ENCODE results near the gene PAQR9. TPM values are rescaled to one million over a fixed set of nuclear protein-coding genes. Genes with fewer than 3 reads are reported as not detected.

The PAQR9 gene
- total and polyA plus RNA-seq, 9 of the 15 experiments (the other 6 are each of a cell fraction or from before 2014, with no cell fraction given), result 0.04 to 0.58 (median 0.22) TPM

GRCh38 chr3:142931222-142931621, 32.3 kb downstream of the PAQR9 start:
- no peaks in the 10 kb centered on the region for H3K79me2 ChIP-seq (ENCODE audit: control insufficient read depth, insufficient read depth, low read length)
- no TSS peak for BruUV-seq (replicated peaks)
- no peak overlapping the region for H2AFZ ChIP-seq (ENCODE audit: low read depth, low read length)
- DNase-seq (ENCODE audit: extremely low read depth in 1 of 4, low spot score in 3 of 4), result no peak
- no peak for TF ChIP-seq RNF2 (IDR thresholded peaks at IDR 0.05)
- TF ChIP-seq CBX1 (IDR thresholded peaks at IDR 0.05; ENCODE audit: low read depth), result no peak
- TF ChIP-seq SIN3A (IDR thresholded peaks at IDR 0.05; ENCODE audit: borderline replicate concordance in 2 of 2, control insufficient read depth in 1 of 2, low read depth in 2 of 2, low read length in 2 of 2), result no peak
- no peak for TF ChIP-seq TBP (optimal IDR thresholded peaks at IDR 0.05; ENCODE audit: low read depth, low read length)
- peak in 1 of 2 experiments; percentile 19 for TF ChIP-seq E2F6 (IDR thresholded peaks at IDR 0.05; ENCODE audit: borderline replicate concordance in 1 of 2, extremely low read depth in 1 of 2, insufficient read depth in 1 of 2, insufficient read length in 1 of 2, low read depth in 1 of 2, low read length in 1 of 2, poor library complexity in 1 of 2, severe bottlenecking in 1 of 2)
- peaks cover 5% of the 10 kb centered on the region for H3K9me3 ChIP-seq (replicated peaks; ENCODE audit: control insufficient read depth, insufficient read depth, low read depth, low read length)
- no peak for FAIRE-seq
- H3K4me3 ChIP-seq, result no peak overlapping the region
- POLR2A ChIA-PET, result interaction anchor here (0.9 to 1.7 kb wide), 3 partner anchors 9 to 70 kb away, joined by 3 read pairs; partner anchors contain the start of gene U2SURP
- no peaks in the 10 kb centered on the region for H3K9me1 ChIP-seq (ENCODE audit: control insufficient read depth, insufficient read depth, low read length)
- H3K4me1 ChIP-seq (replicated peaks in 1 of 2; ENCODE audit: control insufficient read depth in 2 of 2, insufficient read depth in 2 of 2, low read length in 2 of 2), result peaks cover 0 to 14% of the 10 kb centered on the region in 2 experiments; a peak in 4 of 5 replicates
- H3K9ac ChIP-seq (ENCODE audit: insufficient read depth in 1 of 2, low read depth in 2 of 2, low read length in 2 of 2), result no peak overlapping the region
- no peak overlapping the region for H3K27ac ChIP-seq (ENCODE audit: extremely low read depth, low read depth, low read length)
- CTCF ChIA-PET (ENCODE audit: low intra/inter-chr PET ratio), result no interaction called here
- intact Hi-C loops (cut with micrococcal nuclease) (no loop called here), in situ Hi-C loops (cut with MboI) (loop anchor here (5.0 kb wide), 1 partner anchor 51 kb away; no protein-coding TSS in a partner anchor)
- no peaks in the 10 kb centered on the region for H3K27me3 ChIP-seq (ENCODE audit: control insufficient read depth in 2 of 2, insufficient read depth in 2 of 2, low read length in 2 of 2)
- 76% methylated on average over 6 of the region's 6 CpGs for WGBS (ENCODE audit: insufficient coverage, low coverage, missing lambda C conversion rate)
- H3K36me3 ChIP-seq (ENCODE audit: control insufficient read depth, insufficient read depth, low read length), result no peaks in the 10 kb centered on the region
- no peak; the same call in 2 of the 3 replicates for ATAC-seq
- H3K4me2 ChIP-seq (ENCODE audit: insufficient read depth, low read length), result no peak overlapping the region
- no peaks in the 10 kb centered on the region for H4K20me1 ChIP-seq (replicated peaks; ENCODE audit: control insufficient read depth, insufficient read depth, low read length)

Measured in K562 (cell line).